Lower leg skin (tissue), 4 donors: ENCODE data around the gene SSUH2. TPM values are rescaled to one million over a fixed set of nuclear protein-coding genes. Genes with fewer than 3 reads are reported as not detected.

Experiments used
- DNase-seq, 2 donors: peaks; one replicate each; pipeline ENCODE4 v3.0.0-alpha.2; 2019; ENCODE audit warnings: low spot score in 2 of 2
- H3K4me3 ChIP-seq: fragments of 200-600 bp; sonication (generic); 2 replicates; pipeline ENCODE4 v1.5.1; 2017; ENCODE audit warnings: mild to moderate bottlenecking, low read depth; ENCODE audit not compliant: poor library complexity, severe bottlenecking
- POLR2A ChIP-seq, 2 donors: fragments of 450-650 bp; IDR thresholded peaks; one replicate each; pipeline ENCODE4 v1.6.1; 2016 to 2017; ENCODE audit warnings: antibody characterized with exemption in 2 of 2, mild to moderate bottlenecking in 1 of 2, moderate library complexity in 1 of 2
- WGBS, 2 donors: methylation state at CpG; one replicate each; pipeline ENCODE4 v1.1.5; 2018; 5-methylcytosine and 5-hydroxymethylcytosine counted together
- intact Hi-C: fragments of 100-400 bp; cut with DNase I; formaldehyde crosslinking; loops from one replicate; pipeline ENCODE4 v1.15.0; 2023; ENCODE audit warnings: low total_unique reads
- total RNA-seq, 4 donors: library from RNA; depleted of rRNA; stranded (reverse); fragments of >200 nt; gene quantifications; one replicate each; pipeline ENCODE4 v1.1.0, GENCODE V29; 2016
- TF ChIP-seq, protein P1 (sequence below), 3 donors: fragments of 450-650 bp; IDR thresholded peaks; one replicate each; pipeline ENCODE4 v1.5.1; 2016; ENCODE audit warnings: antibody characterized with exemption in 3 of 3, mild to moderate bottlenecking in 3 of 3, moderate library complexity in 2 of 3

The SSUH2 gene
- total RNA-seq, 4 donors from 2014 or later, result 0.52 to 0.76 TPM; not detected in 2

DNA sequence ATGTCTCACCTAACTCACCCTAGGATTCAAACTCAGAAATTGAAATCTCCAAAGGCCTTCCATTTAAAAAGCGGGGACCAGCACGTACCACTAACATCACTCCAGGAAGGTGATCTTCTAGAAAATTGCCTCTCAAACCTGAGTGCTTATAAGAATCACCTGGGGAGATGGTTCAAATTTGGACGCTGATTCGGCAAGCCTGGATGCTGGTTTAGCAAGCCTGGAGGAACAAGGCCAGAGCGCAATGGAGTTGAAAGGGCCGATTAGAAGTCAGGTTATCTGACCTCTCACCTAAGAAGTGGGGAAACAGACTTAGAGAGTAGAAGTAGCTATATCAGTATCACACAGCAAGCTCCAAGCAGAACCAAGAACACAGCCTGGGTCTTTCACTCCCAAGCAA, 68.2 kb downstream of the SSUH2 start:
- TF ChIP-seq, protein P1, sequence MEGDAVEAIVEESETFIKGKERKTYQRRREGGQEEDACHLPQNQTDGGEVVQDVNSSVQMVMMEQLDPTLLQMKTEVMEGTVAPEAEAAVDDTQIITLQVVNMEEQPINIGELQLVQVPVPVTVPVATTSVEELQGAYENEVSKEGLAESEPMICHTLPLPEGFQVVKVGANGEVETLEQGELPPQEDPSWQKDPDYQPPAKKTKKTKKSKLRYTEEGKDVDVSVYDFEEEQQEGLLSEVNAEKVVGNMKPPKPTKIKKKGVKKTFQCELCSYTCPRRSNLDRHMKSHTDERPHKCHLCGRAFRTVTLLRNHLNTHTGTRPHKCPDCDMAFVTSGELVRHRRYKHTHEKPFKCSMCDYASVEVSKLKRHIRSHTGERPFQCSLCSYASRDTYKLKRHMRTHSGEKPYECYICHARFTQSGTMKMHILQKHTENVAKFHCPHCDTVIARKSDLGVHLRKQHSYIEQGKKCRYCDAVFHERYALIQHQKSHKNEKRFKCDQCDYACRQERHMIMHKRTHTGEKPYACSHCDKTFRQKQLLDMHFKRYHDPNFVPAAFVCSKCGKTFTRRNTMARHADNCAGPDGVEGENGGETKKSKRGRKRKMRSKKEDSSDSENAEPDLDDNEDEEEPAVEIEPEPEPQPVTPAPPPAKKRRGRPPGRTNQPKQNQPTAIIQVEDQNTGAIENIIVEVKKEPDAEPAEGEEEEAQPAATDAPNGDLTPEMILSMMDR (IDR thresholded peaks at IDR 0.05), result no peak
- no peak for TF ChIP-seq POLR2A (IDR thresholded peaks at IDR 0.05)
- H3K4me3 ChIP-seq, result no peak overlapping the region
- 78 to 93% methylated on average over 6 of the region's 6 CpGs for WGBS, 2 donors
- intact Hi-C loops, result no loop called here
- DNase-seq, result no peak

GRCh38 chr3:8575364-8576104, 69.1 kb downstream of the SSUH2 start:
- no peak for TF ChIP-seq POLR2A (IDR thresholded peaks at IDR 0.05)
- TF ChIP-seq, protein P1 (IDR thresholded peaks at IDR 0.05), result no peak
- intact Hi-C loops, result no loop called here
- DNase-seq, result no peak
- 74 to 80% methylated on average over 5 of the region's 5 CpGs for WGBS, 2 donors
- no peak overlapping the region for H3K4me3 ChIP-seq

- TF ChIP-seq, protein P1 (IDR thresholded peaks at IDR 0.05), result no peak
- TF ChIP-seq POLR2A (IDR thresholded peaks at IDR 0.05), result no peak
- no peak overlapping the region for H3K4me3 ChIP-seq
- 38 to 57% methylated on average over 5 of the region's 5 CpGs for WGBS, 2 donors
- DNase-seq, result no peak
- intact Hi-C loops, result no loop called here
These were observed 69.8 kb downstream of the SSUH2 start for GRCh38 chr3:8574670-8575322.

DNA sequence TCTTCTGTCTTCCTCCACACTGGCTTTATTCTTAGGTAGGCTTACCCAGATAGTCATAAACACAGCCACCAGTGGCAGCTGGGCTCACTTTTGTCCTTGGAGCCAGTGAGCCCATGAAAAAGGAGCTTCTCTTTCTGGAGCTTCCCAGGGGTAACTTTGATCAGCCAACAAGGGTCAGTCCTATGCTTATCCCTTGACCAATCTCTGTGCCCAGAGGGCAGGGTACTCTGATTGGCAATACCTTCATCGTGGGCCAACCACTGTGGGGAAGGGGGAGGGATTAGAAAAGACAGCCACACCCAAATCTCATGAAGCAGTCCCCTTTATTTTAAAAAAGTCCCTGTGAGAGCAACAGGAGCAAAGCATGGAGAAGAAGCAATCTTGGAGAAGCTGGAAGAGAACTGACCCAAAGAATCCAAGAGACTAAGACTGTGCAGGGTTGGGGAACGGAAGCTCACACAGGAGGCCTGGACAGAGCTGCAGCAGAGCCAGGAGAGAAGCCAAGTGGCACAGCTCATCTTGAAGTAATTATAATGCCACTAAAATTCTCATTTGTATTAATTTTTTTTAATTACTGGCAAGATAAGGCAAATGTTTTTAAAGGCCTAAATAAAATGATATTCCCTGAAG, 70.4 kb downstream of the SSUH2 start:
- 31 to 45% methylated on average over 2 of the region's 2 CpGs for WGBS, 2 donors
- no peak overlapping the region for H3K4me3 ChIP-seq
- intact Hi-C loops, result no loop called here
- no peak for TF ChIP-seq POLR2A (IDR thresholded peaks at IDR 0.05)
- TF ChIP-seq, protein P1 (IDR thresholded peaks at IDR 0.05), result no peak
- no peak for DNase-seq

GRCh38 chr3:8573342-8573926, 71.2 kb downstream of the SSUH2 start:
- intact Hi-C loops, result no loop called here
- WGBS, 2 donors, result 42 to 57% methylated on average over 4 of the region's 4 CpGs
- no peak for DNase-seq
- H3K4me3 ChIP-seq, result no peak overlapping the region
- TF ChIP-seq, protein P1 (IDR thresholded peaks at IDR 0.05), result no peak
- TF ChIP-seq POLR2A (IDR thresholded peaks at IDR 0.05), result no peak
